HEK293 (cell line): ENCODE data around the gene COX10.

Source experiments
- CTCF ChIA-PET: fragments of 350-600 bp; formaldehyde crosslinking; extraction: SDS; loops from one replicate; lab custom pipeline; 2021; ENCODE audit warnings: antibody characterized with exemption; lab: Yijun Ruan, JAX
- POLR2A ChIA-PET: fragments of 300-600 bp; formaldehyde crosslinking; extraction: SDS; loops from one replicate; lab custom pipeline; 2020; ENCODE audit warnings: antibody characterized with exemption, inconsistent platforms; lab: Yijun Ruan, JAX
- H3K27ac ChIP-seq: fragments of 200-500 bp; sonication (Bioruptor generic); 2 replicates; pipeline ENCODE4 v1.5.1; 2014; ENCODE audit warnings: low read depth, low read length, control low read depth, inconsistent platforms; ENCODE audit errors: extremely low read depth
- H3K36me3 ChIP-seq, 2 experiments: fragments of 200-500 bp in 1 of 2; sonication (Bioruptor generic) in 1 of 2; 1 replicate in 1 of 2; 2 replicates in 1 of 2; pipeline ENCODE4 v1.5.1; 2014 to 2017; ENCODE audit warnings: inconsistent platforms in 2 of 2, low read length in 2 of 2; ENCODE audit not compliant: control insufficient read depth in 2 of 2, insufficient read depth in 1 of 2
- H3K4me1 ChIP-seq: fragments of 200-500 bp; sonication (Bioruptor generic); 2 replicates; pipeline ENCODE4 v1.5.1; 2014; ENCODE audit warnings: mild to moderate bottlenecking, low read length, inconsistent platforms; ENCODE audit not compliant: control insufficient read depth, insufficient read depth
- H3K4me3 ChIP-seq: 2 replicates; pipeline ENCODE4 v1.5.1; 2011; ENCODE audit warnings: low read depth, mild to moderate bottlenecking, control low read depth, low read length, moderate library complexity
- H3K9me3 ChIP-seq: fragments of 200-500 bp; sonication (Bioruptor generic); 2 replicates; pipeline ENCODE4 v1.5.1; 2014; ENCODE audit warnings: low read depth, low read length, inconsistent platforms; ENCODE audit not compliant: control insufficient read depth, insufficient read depth
- ATF2 ChIP-seq: fragments of 450-650 bp; formaldehyde crosslinking; IDR thresholded peaks from 2 replicates; pipeline ENCODE4 v1.5.1; 2016; ENCODE audit warnings: missing biosample characterization, missing genetic modification characterization, low read depth
- GLIS1 ChIP-seq: fragments of 450-650 bp; formaldehyde crosslinking; IDR thresholded peaks from 2 replicates; pipeline ENCODE4 v1.5.1; 2016; ENCODE audit warnings: missing biosample characterization, missing genetic modification characterization
- KLF16 ChIP-seq: fragments of 450-650 bp; formaldehyde crosslinking; IDR thresholded peaks from 2 replicates; pipeline ENCODE4 v1.5.1; 2017; ENCODE audit warnings: missing biosample characterization, missing genetic modification characterization
- PRDM6 ChIP-seq: fragments of 450-650 bp; formaldehyde crosslinking; IDR thresholded peaks from 2 replicates; pipeline ENCODE4 v1.5.1; 2017; ENCODE audit warnings: missing biosample characterization, missing genetic modification characterization
- SALL2 ChIP-seq: fragments of 450-650 bp; formaldehyde crosslinking; IDR thresholded peaks from 2 replicates; pipeline ENCODE4 v1.5.0; 2017; ENCODE audit warnings: missing biosample characterization, mild to moderate bottlenecking, missing genetic modification characterization, borderline replicate concordance
- ZBTB20 ChIP-seq: fragments of 450-650 bp; formaldehyde crosslinking; IDR thresholded peaks from 2 replicates; pipeline ENCODE4 v1.5.1; 2016; ENCODE audit warnings: missing biosample characterization, missing genetic modification characterization
- ZBTB21 ChIP-seq: fragments of 450-650 bp; formaldehyde crosslinking; IDR thresholded peaks from 2 replicates; pipeline ENCODE4 v1.5.1; 2017; ENCODE audit warnings: missing biosample characterization, missing genetic modification characterization
- ZBTB44 ChIP-seq: fragments of 450-650 bp; IDR thresholded peaks from 2 replicates; pipeline ENCODE4 v1.5.1; 2018; ENCODE audit warnings: missing biosample characterization, mild to moderate bottlenecking, missing genetic modification characterization
- ZNF121 ChIP-seq: fragments of 450-650 bp; formaldehyde crosslinking; IDR thresholded peaks from 2 replicates; pipeline ENCODE4 v1.5.1; 2016; ENCODE audit warnings: missing biosample characterization, missing genetic modification characterization
- ZNF26 ChIP-seq: fragments of 450-650 bp; formaldehyde crosslinking; IDR thresholded peaks from 2 replicates; pipeline ENCODE4 v1.5.1; 2016; ENCODE audit warnings: missing biosample characterization, missing genetic modification characterization
- ZNF335 ChIP-seq: fragments of 450-650 bp; formaldehyde crosslinking; conservative IDR thresholded peaks from 2 replicates; pipeline ENCODE4 v1.5.1; 2016; ENCODE audit warnings: missing biosample characterization, missing genetic modification characterization
- ZNF416 ChIP-seq: fragments of 450-650 bp; formaldehyde crosslinking; IDR thresholded peaks from 2 replicates; pipeline ENCODE4 v1.5.1; 2016; ENCODE audit warnings: missing biosample characterization, missing genetic modification characterization
- ZNF623 ChIP-seq: fragments of 450-650 bp; formaldehyde crosslinking; IDR thresholded peaks from 2 replicates; pipeline ENCODE4 v1.5.1; 2016; ENCODE audit warnings: missing biosample characterization, missing genetic modification characterization
- ZNF629 ChIP-seq: fragments of 450-650 bp; formaldehyde crosslinking; IDR thresholded peaks from 2 replicates; pipeline ENCODE4 v1.5.1; 2017; ENCODE audit warnings: missing biosample characterization, missing genetic modification characterization
- ZNF660 ChIP-seq: fragments of 450-650 bp; IDR thresholded peaks from 2 replicates; pipeline ENCODE4 v1.5.1; 2018; ENCODE audit warnings: missing biosample characterization, mild to moderate bottlenecking, missing genetic modification characterization
- ZNF843 ChIP-seq: fragments of 450-650 bp; formaldehyde crosslinking; IDR thresholded peaks from 2 replicates; pipeline ENCODE4 v1.5.1; 2016; ENCODE audit warnings: missing biosample characterization, missing genetic modification characterization
- ZSCAN30 ChIP-seq: fragments of 450-650 bp; IDR thresholded peaks from 2 replicates; pipeline ENCODE4 v1.5.1; 2018; ENCODE audit warnings: missing biosample characterization, mild to moderate bottlenecking, missing genetic modification characterization, moderate library complexity

The COX10 gene

GRCh38 chr17:14068542-14069250 lies 608 bp upstream of the COX10 start:
- peaks cover 4% of the 10 kb centered on the region; the same call in 1 of the 2 replicates for H3K9me3 ChIP-seq
- peak overlapping the region; percentile 100 for H3K4me3 ChIP-seq
- peak overlapping the region; percentile 70 for H3K27ac ChIP-seq
- CTCF ChIA-PET = no interaction called here
- POLR2A ChIA-PET = no interaction called here
- H3K4me1 ChIP-seq = peaks cover 7% of the 10 kb centered on the region
- TF ChIP-seq ZNF660 (tag by site-specific recombination) (0 out of 2 replicates have a peak, but pooled peaks have one; percentile 2), ZNF26 (tag by site-specific recombination) (no peak), ZBTB21 (no peak), ZBTB44 (tag by site-specific recombination) (no peak), ZSCAN30 (no peak), ZNF121 (peak; percentile 98), GLIS1 (tag by site-specific recombination) (0 out of 2 replicates have a peak, but pooled peaks have one; percentile 4), ZNF623 (tag by site-specific recombination) (no peak)
- H3K36me3 ChIP-seq = peaks cover 19 to 25% of the 10 kb centered on the region in 2 experiments

- H3K9me3 ChIP-seq = peaks cover 4% of the 10 kb centered on the region; the same call in 1 of the 2 replicates
- CTCF ChIA-PET = no interaction called here
- POLR2A ChIA-PET = no interaction called here
- peaks cover 7% of the 10 kb centered on the region for H3K4me1 ChIP-seq
- H3K36me3 ChIP-seq = peaks cover 29 to 30% of the 10 kb centered on the region in 2 experiments
- TF ChIP-seq ZNF335 (tag by site-specific recombination) (0 out of 2 replicates have a peak, but pooled peaks have one; percentile 11), ZNF843 (tag by site-specific recombination) (no peak), SALL2 (no peak), ZBTB21 (0 out of 2 replicates have a peak, but pooled peaks have one; percentile 31), KLF16 (tag by site-specific recombination) (no peak), ZNF629 (tag by site-specific recombination) (peak; percentile 59), ATF2 (tag by site-specific recombination) (peak; percentile 94), ZBTB20 (no peak), PRDM6 (tag by site-specific recombination) (peak; percentile 41; the same call in 1 of the 2 replicates), ZNF416 (tag by site-specific recombination) (no peak)
- TF ChIP-seq, all 188 proteins: peak for 5
- Histone ChIP-seq H3K27ac (no peak overlapping the region), H3K4me3 (peak overlapping the region; percentile 100)
Measured at GRCh38 chr17:14070344-14070984, 1.2 kb downstream of the COX10 start.
